IMR-90 (cell line): Measurements from ENCODE around the gene BEAN1. TPM values are rescaled to one million over a fixed set of nuclear protein-coding genes. Genes with fewer than 3 reads are reported as not detected.

ENCODE experiments used
- ATAC-seq: fragments of 200-7000 bp; cut with Tn5 transposase; 2 replicates; pipeline ENCODE4 v1.9.1; 2020; ENCODE audit warnings: low read depth, mild to moderate bottlenecking, moderate library complexity
- BruUV-seq: library from RNA; stranded (reverse); fragments of 400-500 nt; replicated peaks from 2 replicates; lab custom pipeline; 2021; lab: Mats Ljungman, UMichigan
- CTCF ChIA-PET: fragments of 300-600 bp; formaldehyde crosslinking; extraction: SDS; loops from one replicate; lab custom pipeline; 2021; ENCODE audit warnings: antibody characterized with exemption; lab: Yijun Ruan, JAX
- POLR2A ChIA-PET: fragments of 300-600 bp; sonication (Branson Sonifier 250); formaldehyde crosslinking; loops from one replicate; lab custom pipeline; 2022; ENCODE audit warnings: antibody characterized with exemption; ENCODE audit not compliant: unreplicated experiment; lab: Charles Lee
- DNase-seq: peaks from one replicate; pipeline ENCODE4 v3.0.0; 2013
- H2AFZ ChIP-seq: replicated peaks from 2 replicates; pipeline ENCODE3; 2013; ENCODE audit warnings: low read length, mild to moderate bottlenecking; ENCODE audit not compliant: poor library complexity
- H2AK5ac ChIP-seq: 2 replicates; pipeline ENCODE4 v1.6.1; 2013; ENCODE audit warnings: low read depth, low read length, inconsistent platforms
- H2AK9ac ChIP-seq: replicated peaks from 2 replicates; pipeline ENCODE3; 2013; ENCODE audit warnings: mild to moderate bottlenecking, low read depth, low read length, moderate library complexity; ENCODE audit not compliant: poor library complexity
- H2BK120ac ChIP-seq: 2 replicates; pipeline ENCODE4 v1.6.1; 2013; ENCODE audit warnings: low read depth, low read length, inconsistent platforms
- H2BK15ac ChIP-seq: 3 replicates; pipeline ENCODE4 v1.6.1; 2013; ENCODE audit warnings: low read depth, low read length, inconsistent platforms
- H2BK20ac ChIP-seq: 2 replicates; pipeline ENCODE4 v1.6.1; 2013; ENCODE audit warnings: low read depth, mild to moderate bottlenecking, inconsistent platforms, low read length, moderate library complexity
- H2BK5ac ChIP-seq: 2 replicates; pipeline ENCODE4 v1.6.1; 2013; ENCODE audit warnings: mild to moderate bottlenecking, low read depth, low read length, inconsistent platforms; ENCODE audit not compliant: poor library complexity, severe bottlenecking
- H3K14ac ChIP-seq: replicated peaks from 2 replicates; pipeline ENCODE4 v1.6.1; 2013; ENCODE audit warnings: low read depth, low read length, inconsistent platforms
- H3K18ac ChIP-seq: 2 replicates; pipeline ENCODE4 v1.6.1; 2013; ENCODE audit warnings: low read depth, low read length, control low read depth
- H3K23ac ChIP-seq: 2 replicates; pipeline ENCODE4 v1.6.1; 2013; ENCODE audit warnings: low read depth, low read length, inconsistent platforms
- H3K27ac ChIP-seq: 2 replicates; pipeline ENCODE4 v1.5.1; 2013; ENCODE audit warnings: mild to moderate bottlenecking, control low read depth, low read length; ENCODE audit not compliant: insufficient read depth
- H3K27me3 ChIP-seq: 2 replicates; pipeline ENCODE4 v1.6.1; 2013; ENCODE audit warnings: low read length; ENCODE audit not compliant: control insufficient read depth, insufficient read depth
- H3K36me3 ChIP-seq: 2 replicates; pipeline ENCODE4 v1.6.1; 2013; ENCODE audit warnings: low read length, mixed read lengths; ENCODE audit not compliant: control insufficient read depth, insufficient read depth
- H3K4ac ChIP-seq: 2 replicates; pipeline ENCODE4 v1.6.1; 2013; ENCODE audit warnings: low read depth, low read length, inconsistent platforms
- H3K4me1 ChIP-seq: 2 replicates; pipeline ENCODE4 v1.6.1; 2013; ENCODE audit warnings: low read length, mixed read lengths; ENCODE audit not compliant: control insufficient read depth, insufficient read depth
- H3K4me2 ChIP-seq: 2 replicates; pipeline ENCODE4 v1.6.1; 2013; ENCODE audit warnings: low read depth, mild to moderate bottlenecking, control low read depth, low read length, moderate library complexity
- H3K4me3 ChIP-seq: 2 replicates; pipeline ENCODE4 v1.5.1; 2013; ENCODE audit warnings: low read depth, mild to moderate bottlenecking, control low read depth, low read length, moderate library complexity; ENCODE audit not compliant: insufficient read depth
- H3K56ac ChIP-seq: 2 replicates; pipeline ENCODE4 v1.6.1; 2013; ENCODE audit warnings: low read length, inconsistent platforms; ENCODE audit not compliant: insufficient read depth; ENCODE audit errors: extremely low read depth
- H3K79me1 ChIP-seq, 2 experiments: 2 replicates each; pipeline ENCODE4 v1.6.1; 2013; ENCODE audit warnings: low read length in 2 of 2, inconsistent platforms in 1 of 2, low read depth in 1 of 2
- H3K9ac ChIP-seq: 2 replicates; pipeline ENCODE4 v1.6.1; 2013; ENCODE audit warnings: low read depth, low read length, control low read depth
- H3K9me1 ChIP-seq: 2 replicates; pipeline ENCODE4 v1.6.1; 2013; ENCODE audit warnings: low read length, inconsistent platforms; ENCODE audit not compliant: insufficient read depth
- H3K9me3 ChIP-seq: 2 replicates; pipeline ENCODE4 v1.6.1; 2013; ENCODE audit warnings: low read length; ENCODE audit not compliant: control insufficient read depth, insufficient read depth
- H4K20me1 ChIP-seq: 2 replicates; pipeline ENCODE4 v1.6.1; 2013; ENCODE audit warnings: low read length, inconsistent platforms; ENCODE audit not compliant: insufficient read depth
- H4K5ac ChIP-seq: 2 replicates; pipeline ENCODE4 v1.6.1; 2013; ENCODE audit warnings: mild to moderate bottlenecking, low read depth, low read length, control low read depth
- H4K8ac ChIP-seq, 2 experiments: 2 replicates each; pipeline ENCODE4 v1.6.1; 2013; ENCODE audit warnings: low read depth in 2 of 2, low read length in 2 of 2, control low read depth in 1 of 2, inconsistent platforms in 1 of 2
- H4K91ac ChIP-seq: 2 replicates; pipeline ENCODE4 v1.6.1; 2013; ENCODE audit warnings: low read depth, low read length, inconsistent platforms; ENCODE audit not compliant: insufficient read depth
- CEBPB ChIP-seq: IDR thresholded peaks from 2 replicates; pipeline ENCODE4 v1.6.1; 2012; ENCODE audit warnings: low read depth, low read length, improper control_type of control experiment
- CHD1 ChIP-seq: IDR thresholded peaks from 2 replicates; pipeline ENCODE4 v1.6.1; 2012; ENCODE audit warnings: low read depth, low read length, improper control_type of control experiment
- FOS ChIP-seq: fragments of 150-350 bp; IDR thresholded peaks from 2 replicates; pipeline ENCODE4 v1.6.1; 2016; ENCODE audit warnings: low read depth, low read length
- MAZ ChIP-seq: IDR thresholded peaks from 2 replicates; pipeline ENCODE4 v1.6.1; 2012; ENCODE audit warnings: low read depth, mild to moderate bottlenecking, low read length, improper control_type of control experiment, moderate library complexity, borderline replicate concordance
- MXI1 ChIP-seq: IDR thresholded peaks from 2 replicates; pipeline ENCODE4 v1.6.1; 2012; ENCODE audit warnings: low read depth, mild to moderate bottlenecking, low read length, moderate library complexity, borderline replicate concordance
- NFE2L2 ChIP-seq: fragments of 150-350 bp; IDR thresholded peaks from 2 replicates; pipeline ENCODE4 v1.6.1; 2016; ENCODE audit warnings: low read depth, mild to moderate bottlenecking, low read length
- RCOR1 ChIP-seq: IDR thresholded peaks from 2 replicates; pipeline ENCODE4 v1.6.1; 2012; ENCODE audit warnings: mild to moderate bottlenecking, low read length, improper control_type of control experiment; ENCODE audit not compliant: insufficient replicate concordance
- RFX5 ChIP-seq: IDR thresholded peaks from 2 replicates; pipeline ENCODE4 v1.8.0; 2012; ENCODE audit warnings: low read depth, mild to moderate bottlenecking, low read length, moderate library complexity
- SMC3 ChIP-seq: fragments of 150-350 bp; IDR thresholded peaks from 2 replicates; pipeline ENCODE4 v1.6.1; 2016; ENCODE audit warnings: low read depth, mild to moderate bottlenecking, antibody characterized with exemption, low read length, moderate library complexity
- WGBS, 2 experiments: methylation state at CpG; one replicate each; pipeline versions ENCODE4 v1.1.5 to v1.1.7; 2013; ENCODE audit warnings: missing lambda C conversion rate in 2 of 2; ENCODE audit not compliant: insufficient read length in 1 of 2; ENCODE audit errors: extremely low coverage in 2 of 2; 5-methylcytosine and 5-hydroxymethylcytosine counted together
- dilution Hi-C: fragments of 300-500 bp; cut with HindIII; formaldehyde crosslinking; loops from one replicate; pipeline ENCODE4 v1.14.3; 2018; ENCODE audit warnings: low sequenced_read_pairs; ENCODE audit not compliant: unreplicated experiment
- in situ Hi-C: fragments of 300-500 bp; cut with MboI; formaldehyde crosslinking; loops from 3 replicates; pipeline ENCODE4 v1.14.3; 2019; ENCODE audit warnings: low sequenced_read_pairs, inconsistent platforms, mixed read lengths
- intact Hi-C: fragments of 100-400 bp; cut with micrococcal nuclease; formaldehyde crosslinking; loops from 2 replicates; pipeline ENCODE4 v1.10.0; 2022
- polyA plus RNA-seq, 3 experiments: library from polyadenylated mRNA; depleted of rRNA; stranded (reverse); fragments of >200 nt; gene quantifications; 2 replicates each; pipeline ENCODE4 v1.2.3, GENCODE V29; 2012; ENCODE audit warnings: low replicate concordance in 1 of 3
- total RNA-seq: library from RNA; depleted of rRNA; stranded (reverse); fragments of >200 nt; gene quantifications from 2 replicates; pipeline ENCODE4 v1.2.3, GENCODE V29; 2012
- TF ChIP-seq, protein P1 (sequence below): fragments of 150-350 bp; IDR thresholded peaks from 2 replicates; pipeline ENCODE4 v1.6.1; 2017; ENCODE audit warnings: mild to moderate bottlenecking, antibody characterized with exemption, low read length, low read depth

The BEAN1 gene
- total and polyA plus RNA-seq, 2 of the 4 experiments (the other 2 are of a cell fraction) = not detected

DNA sequence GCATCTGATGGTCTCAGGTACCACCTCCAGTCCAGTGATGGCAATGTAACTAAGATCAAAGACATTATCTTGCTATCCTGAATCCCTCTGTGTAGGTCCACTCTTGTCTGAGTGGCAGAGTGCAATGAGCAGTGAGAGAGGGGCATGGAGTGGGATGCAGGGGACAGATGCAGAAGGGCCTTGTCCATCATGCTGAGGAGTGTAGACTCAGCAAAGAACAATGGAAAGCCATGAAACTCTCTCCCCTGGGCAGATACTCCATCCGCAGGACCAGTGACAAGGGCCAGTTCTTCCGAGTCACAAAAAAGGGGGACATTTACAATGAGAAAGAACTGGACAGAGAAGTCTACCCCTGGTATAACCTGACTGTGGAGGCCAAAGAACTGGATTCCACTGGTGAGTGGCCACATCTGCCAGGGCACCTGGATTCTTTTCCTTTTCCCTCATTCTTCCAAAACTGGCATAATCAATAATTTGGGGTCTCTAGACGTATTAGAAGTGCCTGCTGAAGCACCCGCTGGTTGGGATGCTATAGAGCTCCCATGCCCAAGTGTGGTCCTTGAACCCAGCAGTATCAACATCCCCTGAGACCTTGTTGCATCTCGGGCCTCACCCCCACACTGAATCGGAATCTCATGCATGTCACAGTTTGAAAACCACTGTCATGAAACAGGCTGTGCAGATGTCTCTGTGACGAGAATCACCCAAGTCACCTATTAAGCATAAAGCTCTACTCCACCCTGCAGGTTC is 31.1 kb upstream of the BEAN1 start:
- no peak overlapping the region for H3K23ac ChIP-seq
- H2BK20ac ChIP-seq = no peak overlapping the region
- ChIA-PET POLR2A (no interaction called here), CTCF (no interaction called here)
- H2BK120ac ChIP-seq = no peak overlapping the region
- no peaks in the 10 kb centered on the region for H3K4me1 ChIP-seq
- H4K8ac ChIP-seq = no peak overlapping the region
- H3K9me1 ChIP-seq = no peaks in the 10 kb centered on the region; the same call in 1 of the 2 replicates
- no peak overlapping the region for H3K4ac ChIP-seq
- no peaks in the 10 kb centered on the region for H3K79me1 ChIP-seq
- H2AK5ac ChIP-seq = no peak overlapping the region
- H4K20me1 ChIP-seq = no peaks in the 10 kb centered on the region
- no peak overlapping the region for H3K56ac ChIP-seq
- no peak overlapping the region for H3K18ac ChIP-seq
- H3K27me3 ChIP-seq = peaks cover 30% of the 10 kb centered on the region
- no TSS peak for BruUV-seq
- H3K36me3 ChIP-seq = no peaks in the 10 kb centered on the region
- H2BK5ac ChIP-seq = no peak overlapping the region
- TF ChIP-seq CEBPB (no peak), RCOR1 (no peak), MAZ (no peak), NFE2L2 (no peak), RFX5 (no peak), CHD1 (no peak), FOS (no peak), MXI1 (no peak), SMC3 (no peak)
- TF ChIP-seq, protein P1, sequence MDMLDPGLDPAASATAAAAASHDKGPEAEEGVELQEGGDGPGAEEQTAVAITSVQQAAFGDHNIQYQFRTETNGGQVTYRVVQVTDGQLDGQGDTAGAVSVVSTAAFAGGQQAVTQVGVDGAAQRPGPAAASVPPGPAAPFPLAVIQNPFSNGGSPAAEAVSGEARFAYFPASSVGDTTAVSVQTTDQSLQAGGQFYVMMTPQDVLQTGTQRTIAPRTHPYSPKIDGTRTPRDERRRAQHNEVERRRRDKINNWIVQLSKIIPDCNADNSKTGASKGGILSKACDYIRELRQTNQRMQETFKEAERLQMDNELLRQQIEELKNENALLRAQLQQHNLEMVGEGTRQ = no peak
- no peak overlapping the region for H4K5ac ChIP-seq
- H3K27ac ChIP-seq = no peak overlapping the region
- no peak overlapping the region for H4K91ac ChIP-seq
- no CpG with 5 or more reads among the region's 7 CpGs for WGBS, 2 experiments
- in situ Hi-C loops (no loop called here), dilution Hi-C loops (no loop called here), intact Hi-C loops (no loop called here)
- no peak overlapping the region for H2AFZ ChIP-seq
- no peak overlapping the region for H2BK15ac ChIP-seq
- no peak for DNase-seq
- no peaks in the 10 kb centered on the region for H3K9me3 ChIP-seq
- H3K4me3 ChIP-seq = no peak overlapping the region
- H3K4me2 ChIP-seq = no peak overlapping the region
- no peak overlapping the region for H2AK9ac ChIP-seq
- no peak for ATAC-seq
- no peak overlapping the region for H3K14ac ChIP-seq
- H3K9ac ChIP-seq = no peak overlapping the region
